Measurements from ENCODE around the gene TMSB15C.

Gene TMSB15C

DNA sequence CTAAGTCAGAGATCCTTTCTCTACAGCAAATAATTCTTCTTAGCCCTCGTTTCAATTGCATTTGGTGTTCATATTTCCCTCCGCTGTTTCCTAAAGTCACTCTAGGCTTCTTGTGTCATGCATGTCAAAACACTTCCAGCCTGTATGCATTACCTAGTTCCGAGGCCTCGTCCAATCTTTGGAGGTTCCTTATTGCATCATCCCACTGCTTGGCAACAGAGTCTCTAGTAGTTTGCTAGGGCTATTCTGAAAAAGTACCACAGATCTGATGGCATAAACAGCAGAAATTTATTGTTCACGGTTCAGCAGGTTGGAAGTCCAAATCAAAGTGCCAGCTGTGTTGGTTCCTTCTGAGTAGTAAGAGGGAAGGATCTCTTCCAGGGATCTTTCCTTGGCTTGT is 30.4 kb downstream of the TMSB15C start:
- no peak for DNase-seq (ENCODE audit: low read depth in 2 of 2)

DNA sequence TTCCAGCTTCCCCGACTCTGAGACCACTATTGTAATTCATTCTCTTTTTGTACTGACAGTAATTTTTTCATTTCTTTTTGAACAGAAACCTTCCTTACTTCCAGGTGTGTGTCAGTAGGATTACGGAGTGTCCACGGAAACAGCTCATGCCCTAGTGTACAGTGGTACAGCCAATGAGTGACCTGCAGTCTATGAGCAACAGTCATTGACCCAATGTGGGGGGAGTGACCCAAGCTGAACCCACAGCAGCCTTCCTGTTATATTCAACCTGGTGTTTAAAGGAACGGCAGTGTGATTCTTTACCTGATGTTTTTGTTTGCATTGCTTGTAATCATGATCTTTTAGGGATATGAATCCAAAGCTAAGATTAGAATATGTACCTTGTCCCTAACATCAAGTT is 35.0 kb downstream of the TMSB15C start:
- no peak for DNase-seq (ENCODE audit: low read depth in 2 of 2)

DNA sequence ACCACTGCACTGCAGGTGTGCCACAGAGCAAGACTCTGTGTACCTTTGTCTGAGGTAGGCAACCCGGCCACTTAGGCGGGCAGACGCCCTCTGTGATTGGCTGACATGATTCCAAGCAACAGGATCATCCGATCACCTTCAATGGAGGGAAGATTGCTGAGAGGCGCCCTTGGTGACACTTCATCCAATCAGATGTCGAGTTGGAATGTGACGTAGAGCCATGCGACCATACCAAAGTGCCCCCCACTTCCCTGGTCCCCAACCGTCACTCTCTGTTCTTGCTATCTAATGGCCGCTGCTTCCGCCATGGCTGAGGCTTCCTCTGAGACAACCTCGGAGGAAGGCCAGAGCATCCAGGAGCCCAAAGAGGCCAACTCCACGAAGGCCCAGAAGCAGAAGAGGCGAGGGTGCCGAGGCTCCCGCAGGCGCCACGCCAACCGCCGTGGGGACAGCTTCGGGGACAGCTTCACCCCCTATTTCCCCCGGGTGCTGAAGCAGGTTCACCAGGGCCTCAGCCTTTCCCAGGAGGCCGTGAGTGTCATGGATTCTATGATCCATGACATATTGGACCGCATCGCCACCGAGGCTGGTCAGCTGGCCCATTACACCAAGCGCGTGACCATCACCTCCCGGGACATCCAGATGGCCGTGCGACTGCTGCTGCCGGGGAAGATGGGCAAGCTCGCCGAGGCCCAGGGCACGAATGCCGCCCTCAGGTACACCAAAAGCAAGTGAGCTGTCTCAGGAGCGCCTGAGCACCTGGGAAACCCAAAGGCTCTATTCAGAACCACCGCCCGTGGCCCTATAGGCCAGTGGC is 36.1 kb downstream of the TMSB15C start, which contains the start of gene H2BW2:
TSS of gene H2BW2 (plus strand) at position 268 of the 817 bp plus-strand sequence. CDS start at position 307, 39 bp downstream.
- no peak for DNase-seq (ENCODE audit: low read depth in 2 of 2)

Data from fibroblast of skin of left biceps (primary cell).